Ureter (tissue), 1 donor: Measurements from ENCODE around the gene PGAP1. TPM values are rescaled to one million over a fixed set of nuclear protein-coding genes. Genes with fewer than 3 reads are reported as not detected.
"Not testable (repeated sequence)": the region's sequence is repeated elsewhere in the genome, so short reads cannot be mapped to it uniquely, and the experiment has no call there.

Source experiments
- DNase-seq: peaks from one replicate; pipeline ENCODE4 v3.0.0-alpha.2; 2020; ENCODE audit warnings: low spot score
- total RNA-seq: library from RNA; stranded (reverse); gene quantifications from one replicate; pipeline ENCODE4 v1.2.4, GENCODE V29; 2023
- donor health status: DM: yes; HTN: yes; CAD: no.

The PGAP1 gene
- total RNA-seq, 1 donor from 2014 or later: 40.3 TPM

DNA sequence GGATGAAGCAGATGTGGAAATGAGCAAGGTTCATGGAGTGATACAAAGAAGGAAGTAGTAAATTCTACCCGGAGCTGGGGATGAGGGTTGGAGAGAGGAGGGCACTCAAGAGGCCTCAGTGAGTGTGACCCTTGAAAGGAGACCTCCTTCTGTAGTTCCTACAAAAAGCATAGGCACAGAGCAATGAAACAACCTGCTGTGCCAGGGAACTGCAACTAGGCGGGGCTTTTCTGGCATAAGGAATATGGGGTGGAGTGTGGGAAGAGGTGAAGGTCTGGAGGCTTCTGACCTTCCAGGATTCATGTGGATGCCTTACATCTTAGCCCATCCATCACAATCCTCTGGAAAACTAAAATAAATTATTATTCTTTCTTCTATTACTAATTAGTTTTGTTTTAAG is 25.5 kb upstream of the PGAP1 start:
- no peak for DNase-seq

DNA sequence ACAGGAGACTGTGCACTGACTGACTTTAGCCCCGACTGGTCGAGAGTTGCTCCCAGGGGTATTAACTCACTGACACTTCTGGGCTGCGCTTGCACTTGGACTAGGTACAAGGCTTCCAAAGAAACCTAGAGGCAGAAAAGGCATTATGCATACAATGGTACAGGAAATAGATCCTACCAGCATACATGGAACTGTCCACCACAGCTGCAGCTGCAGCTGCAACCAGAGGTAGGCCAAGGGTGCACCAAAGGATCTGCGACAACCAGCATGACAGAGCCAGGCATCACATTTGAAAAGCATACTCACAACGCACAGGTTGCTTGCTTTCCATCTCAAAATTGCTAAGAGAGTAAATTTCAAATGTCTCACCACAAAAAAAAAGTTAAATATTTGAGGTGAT is 22.6 kb upstream of the PGAP1 start:
- no peak for DNase-seq

DNA sequence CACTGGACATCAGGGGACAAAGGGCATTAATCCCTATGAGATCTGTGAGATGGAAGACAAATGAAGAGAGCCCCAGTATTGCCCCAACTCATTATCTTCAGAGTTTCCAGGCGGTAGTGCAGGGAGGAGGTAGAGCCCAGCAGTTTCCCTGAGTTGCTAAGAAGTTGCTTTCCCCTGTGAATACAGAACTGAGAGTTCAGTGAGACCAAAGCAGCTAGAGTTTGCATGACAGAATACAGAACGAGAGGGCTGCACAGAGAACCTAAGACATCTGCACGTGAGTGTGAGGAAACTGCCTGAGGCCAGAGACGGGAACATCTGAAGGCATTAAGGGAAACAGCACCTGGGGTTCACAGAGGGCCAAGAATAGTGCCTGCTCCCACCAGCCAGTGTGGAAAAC is 18.1 kb upstream of the PGAP1 start:
- DNase-seq: no peak

DNA sequence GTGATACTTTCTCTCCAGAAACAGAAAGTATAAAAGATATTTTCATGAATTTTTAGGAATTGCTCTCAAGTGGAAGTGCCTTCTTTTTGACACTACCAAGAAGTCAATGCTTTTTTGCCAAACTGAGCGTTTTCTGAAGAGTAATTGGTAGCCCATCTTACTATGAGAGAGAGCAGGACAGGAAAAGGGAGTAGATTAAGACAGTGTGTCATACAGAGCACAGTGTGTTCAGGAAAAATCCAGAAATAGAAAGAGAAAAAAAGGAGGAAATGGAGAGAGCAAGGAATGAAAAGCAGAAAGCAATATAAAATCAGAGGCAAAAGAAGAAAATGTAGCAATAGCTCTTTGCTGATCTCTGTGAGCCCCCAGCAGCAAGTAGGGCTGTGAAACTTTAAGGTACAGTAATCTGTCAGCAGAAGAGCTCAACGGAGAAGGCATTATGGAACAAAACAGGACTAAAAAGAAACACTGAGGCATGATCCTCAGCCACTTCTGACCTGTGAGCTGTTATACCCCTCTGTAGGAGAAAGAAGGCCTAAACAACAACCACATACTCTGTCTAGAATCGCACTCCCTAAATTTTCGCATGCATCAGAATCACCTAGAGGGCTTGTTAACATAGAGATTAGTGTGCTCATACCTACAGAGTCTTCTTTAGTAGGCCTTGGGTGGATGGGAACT is 15.0 kb upstream of the PGAP1 start:
- DNase-seq: no peak

DNA sequence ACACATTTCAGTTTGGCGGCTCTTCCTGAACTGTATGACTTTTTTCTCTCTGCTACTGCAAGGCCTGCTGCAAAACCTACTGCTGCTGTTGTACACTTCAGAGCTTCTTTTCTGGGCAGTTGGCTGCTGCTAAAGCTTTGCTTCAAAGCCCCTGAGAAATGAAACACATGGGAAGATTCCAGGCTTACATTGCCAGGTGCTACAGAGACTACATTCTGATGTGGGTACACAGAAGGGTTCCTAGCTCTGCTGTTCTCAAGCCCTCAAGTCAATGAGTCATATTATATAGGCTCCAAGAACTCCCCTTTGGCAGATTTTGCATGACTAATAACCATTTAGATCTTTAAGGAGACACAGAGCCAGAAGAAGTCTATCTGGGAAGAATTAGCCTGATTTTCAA is 12.9 kb upstream of the PGAP1 start:
- DNase-seq: no peak

DNA sequence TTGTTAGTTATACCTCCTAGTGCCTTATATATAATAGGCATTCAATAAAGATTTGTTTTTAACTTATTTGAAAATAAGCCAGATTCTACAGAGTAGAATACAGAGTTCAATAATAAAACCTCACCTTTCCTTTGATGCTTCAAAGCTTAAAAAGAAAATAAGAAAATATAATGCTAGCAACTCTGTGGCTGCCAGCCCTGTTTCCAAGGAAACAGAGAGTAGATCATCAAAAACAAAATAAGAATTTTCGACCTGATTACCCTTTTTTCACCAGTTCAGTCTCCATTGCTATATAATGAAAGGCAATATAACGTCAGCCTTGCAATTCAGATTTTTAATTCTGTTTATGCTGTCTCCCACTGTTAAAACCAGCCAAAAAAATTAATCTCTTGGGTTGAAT is 8.9 kb upstream of the PGAP1 start:
- DNase-seq: no peak

DNA sequence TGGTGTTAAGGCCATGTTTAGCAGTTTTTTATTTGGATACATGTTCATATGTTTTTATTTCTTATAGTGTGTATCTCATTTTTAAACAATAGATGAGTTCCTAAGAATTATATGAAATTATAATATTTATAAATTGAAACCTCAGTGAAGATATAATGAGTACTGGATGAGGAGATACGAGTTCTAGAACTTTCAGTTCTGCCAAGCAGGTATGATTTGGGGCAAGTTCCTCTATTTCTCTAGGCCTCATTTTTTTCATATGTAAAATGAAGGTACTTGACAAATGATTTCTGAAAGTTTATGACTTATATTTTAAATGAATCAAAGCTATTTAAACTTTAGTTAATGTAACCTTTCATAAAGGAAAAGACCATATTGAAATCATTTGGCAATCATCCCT is 8.2 kb upstream of the PGAP1 start:
- no peak for DNase-seq

DNA sequence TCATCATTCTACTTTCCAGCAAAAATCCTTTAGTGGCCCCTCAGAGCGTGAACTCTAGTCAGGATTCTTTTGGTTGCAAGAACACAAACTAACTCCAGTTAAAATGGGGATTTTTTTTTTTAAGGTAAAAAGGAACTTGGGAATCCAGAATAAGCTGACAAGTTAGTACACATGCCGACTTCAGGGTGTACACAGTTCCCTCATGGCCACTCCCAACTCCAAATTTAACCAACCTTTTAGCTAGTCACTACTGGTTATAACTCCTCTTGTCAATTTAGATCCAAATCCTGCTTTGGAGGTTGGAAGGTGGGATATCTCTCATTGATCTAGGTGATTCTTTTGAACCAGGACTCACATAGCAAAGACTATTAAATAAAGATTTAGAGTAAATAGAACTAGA is 5.0 kb upstream of the PGAP1 start:
- DNase-seq: no peak

DNA sequence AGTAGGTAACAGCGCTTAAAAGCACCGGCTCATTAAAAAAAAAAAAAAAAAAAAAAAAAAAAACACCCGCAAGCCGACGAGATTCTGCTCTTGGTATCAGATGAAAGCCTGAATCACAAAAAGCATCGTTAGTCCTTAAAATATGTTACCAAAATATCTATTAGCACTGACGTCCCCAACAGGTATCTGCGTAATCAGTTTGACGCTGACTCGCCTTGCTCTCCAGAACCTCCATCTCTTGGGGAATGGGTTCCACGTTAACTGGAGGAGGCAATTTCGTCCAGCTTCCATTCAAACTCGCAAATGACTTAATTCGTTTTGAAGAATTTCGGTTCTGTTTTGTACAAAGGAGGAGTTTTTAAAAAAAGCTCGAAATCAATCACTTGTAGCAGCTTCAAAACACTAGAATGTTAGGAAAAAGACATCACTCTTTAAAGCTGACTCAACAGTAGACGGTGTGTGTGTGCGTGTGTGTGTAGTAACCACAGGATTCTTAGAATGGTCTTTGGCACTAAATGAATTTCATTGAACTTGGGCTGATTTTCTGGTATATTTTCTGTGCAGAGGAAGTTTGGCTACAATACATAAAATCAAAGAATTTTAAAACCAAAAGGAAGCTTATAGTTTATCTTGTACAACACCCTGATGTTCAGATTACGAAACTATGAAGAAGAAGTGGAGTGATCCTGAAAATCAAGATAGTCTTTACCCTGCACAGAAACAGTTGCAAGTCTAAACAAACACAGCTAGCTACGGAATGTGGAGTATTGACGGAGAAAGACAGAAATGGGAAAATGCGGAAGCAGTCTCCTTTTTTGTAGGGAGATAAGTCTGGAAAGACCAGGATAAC is 1.1 kb upstream of the PGAP1 start:
- DNase-seq: no peak

DNA sequence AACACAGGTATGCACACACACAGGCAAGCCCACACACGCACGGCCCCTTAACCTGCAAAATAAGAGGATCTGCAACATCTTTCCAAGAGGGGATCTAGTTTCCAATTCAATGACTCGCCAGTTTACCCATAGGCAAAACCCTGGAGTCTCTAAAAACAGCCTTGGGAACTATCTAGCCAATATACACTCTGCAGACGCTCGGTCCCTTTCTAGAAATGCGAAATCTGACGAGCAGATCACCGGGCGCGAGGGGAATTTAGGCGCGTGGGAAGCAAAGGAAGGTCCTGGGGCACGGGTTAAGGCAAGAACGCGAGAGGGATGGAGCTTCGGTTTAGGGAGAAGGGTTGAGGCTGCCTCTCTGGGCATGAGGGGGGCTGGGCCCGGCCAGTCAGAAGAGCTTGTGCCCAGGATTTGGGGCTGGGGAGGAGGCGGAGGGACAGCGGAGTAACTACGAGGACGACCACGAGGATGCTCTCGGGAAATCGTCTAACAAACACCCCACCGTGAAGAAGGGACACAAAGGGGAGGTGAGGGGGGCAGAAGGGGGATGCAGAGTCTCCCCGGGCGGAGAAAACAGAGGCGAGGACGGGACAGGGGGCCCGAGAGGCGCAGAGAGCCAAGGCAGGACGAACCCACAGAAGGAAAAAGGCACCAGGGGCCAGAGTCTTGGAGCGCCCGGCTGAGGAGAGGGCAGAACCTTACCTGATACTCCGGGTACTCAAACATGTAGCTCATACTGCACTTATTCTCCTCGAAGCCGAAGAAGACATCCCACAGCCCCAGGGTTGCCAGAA is 542 bp downstream of the PGAP1 start:
- DNase-seq: peak; percentile 48

DNA sequence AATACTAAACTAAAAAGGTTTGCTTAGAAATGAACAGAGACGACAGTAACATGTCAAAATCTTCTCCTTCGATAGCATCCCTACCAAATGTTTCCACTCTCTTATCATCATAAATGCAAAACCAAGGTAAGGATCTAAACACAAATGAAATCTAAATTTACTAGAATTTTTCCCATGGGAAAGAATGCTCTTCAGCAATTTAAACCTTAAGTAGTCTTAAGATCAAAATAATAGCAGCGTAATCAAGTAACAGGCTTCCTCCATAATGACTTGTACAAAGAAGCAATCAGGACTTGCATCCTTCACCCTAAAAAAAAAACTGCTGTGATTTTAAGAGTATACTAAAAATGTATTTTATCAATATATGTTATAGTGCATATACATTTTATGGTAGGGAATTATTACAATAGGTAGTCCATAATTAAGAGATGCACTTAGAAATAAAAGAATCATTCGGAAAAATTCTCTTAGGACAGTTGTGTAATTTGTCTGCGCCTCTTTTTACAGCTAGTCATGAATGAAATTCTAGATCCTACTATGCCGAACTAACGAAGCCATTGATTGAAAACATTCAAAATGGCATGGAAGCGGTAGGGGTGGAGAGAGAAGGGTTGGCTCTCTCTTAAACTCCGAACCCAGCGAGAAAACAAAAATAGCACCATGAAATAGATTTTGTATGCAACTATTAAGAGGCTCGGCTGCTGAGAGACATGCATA is 1.3 kb downstream of the PGAP1 start:
- DNase-seq: no peak

DNA sequence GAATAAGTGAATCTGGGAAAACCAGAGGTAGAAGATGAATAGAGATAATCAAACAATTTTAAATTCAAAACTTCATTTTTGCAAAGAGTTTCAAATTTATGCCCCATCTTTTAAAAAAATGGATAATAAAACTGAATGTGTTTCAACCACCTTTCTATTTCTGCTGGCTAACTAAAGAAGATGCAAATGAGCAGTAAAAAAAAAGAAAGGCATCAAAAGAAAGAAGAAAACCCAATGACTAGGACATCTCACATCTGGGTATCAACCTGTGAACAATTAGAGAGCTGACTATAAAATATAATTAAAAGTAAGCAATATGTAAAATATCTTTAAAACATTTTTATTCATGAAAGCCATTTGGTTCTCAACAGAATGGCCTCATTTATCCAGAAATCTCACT is 2.5 kb downstream of the PGAP1 start:
- DNase-seq: no peak

DNA sequence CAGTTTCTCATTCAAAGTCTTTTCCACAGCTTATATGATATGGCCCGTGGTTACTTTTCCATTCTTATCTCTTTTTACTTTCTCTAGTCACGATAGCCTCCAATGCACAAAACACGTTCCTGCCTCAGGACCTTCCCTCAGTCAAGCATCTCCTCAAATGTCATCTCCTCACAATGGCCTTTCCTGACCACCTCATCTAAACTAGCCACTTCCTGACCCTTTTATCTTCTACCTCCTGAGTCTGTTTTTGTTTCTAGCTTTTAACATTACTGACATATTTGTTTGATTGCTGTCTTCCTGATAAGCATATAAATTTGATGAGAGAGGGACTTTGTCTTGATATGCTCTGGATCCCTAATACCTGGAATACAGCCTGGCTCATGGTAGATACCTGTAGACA is 7.6 kb downstream of the PGAP1 start:
- no peak for DNase-seq

DNA sequence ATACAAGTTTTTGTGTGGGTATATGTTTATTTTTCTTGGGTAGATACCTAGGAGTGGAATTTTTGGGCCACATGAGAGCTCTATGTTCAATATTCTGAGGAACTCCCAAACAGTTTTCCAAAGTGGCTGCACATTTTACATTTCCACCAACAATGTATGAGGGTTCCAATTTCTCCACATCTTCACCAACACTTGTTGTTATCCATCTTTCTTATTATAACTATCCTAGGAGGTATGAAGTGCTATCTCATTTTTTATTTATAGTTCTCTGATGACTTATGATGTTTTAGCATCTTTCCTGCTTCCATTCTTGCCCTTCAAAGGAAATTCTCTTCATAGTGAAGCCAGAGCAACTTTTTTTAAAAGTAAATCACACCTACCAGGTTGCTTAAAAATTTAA is 8.7 kb downstream of the PGAP1 start:
- no peak for DNase-seq

DNA sequence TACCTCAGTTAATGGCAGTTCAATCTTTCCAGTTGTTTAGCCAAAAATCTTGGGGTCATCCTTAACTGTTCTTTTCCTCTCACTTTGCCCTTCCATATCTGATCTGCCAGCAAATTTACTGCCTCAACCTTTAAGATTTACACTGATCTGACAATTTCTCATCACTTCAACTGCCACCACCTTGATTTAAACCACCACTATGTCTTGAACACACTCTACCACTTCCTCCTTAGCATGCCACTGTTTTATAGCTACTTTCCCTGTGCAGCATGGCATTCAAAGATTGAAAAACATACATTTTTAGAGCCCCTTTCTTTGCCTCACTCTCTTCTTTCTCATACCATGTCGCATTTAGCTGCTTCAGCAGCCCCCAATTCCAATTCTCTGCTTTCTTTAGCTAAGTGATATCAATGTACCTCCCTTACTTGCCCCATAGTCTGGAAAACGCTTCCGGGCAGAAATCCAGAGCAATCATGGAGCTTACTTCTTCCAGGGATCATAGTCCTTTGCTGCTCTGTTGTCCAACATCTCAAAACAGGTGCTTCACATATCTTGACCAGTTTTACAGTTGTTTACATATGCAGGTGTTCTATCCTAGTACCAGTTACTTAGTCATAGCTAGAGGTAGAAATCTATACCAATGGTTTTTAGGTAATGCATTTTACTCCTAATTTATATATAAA is 10.9 kb downstream of the PGAP1 start:
- DNase-seq: no peak

DNA sequence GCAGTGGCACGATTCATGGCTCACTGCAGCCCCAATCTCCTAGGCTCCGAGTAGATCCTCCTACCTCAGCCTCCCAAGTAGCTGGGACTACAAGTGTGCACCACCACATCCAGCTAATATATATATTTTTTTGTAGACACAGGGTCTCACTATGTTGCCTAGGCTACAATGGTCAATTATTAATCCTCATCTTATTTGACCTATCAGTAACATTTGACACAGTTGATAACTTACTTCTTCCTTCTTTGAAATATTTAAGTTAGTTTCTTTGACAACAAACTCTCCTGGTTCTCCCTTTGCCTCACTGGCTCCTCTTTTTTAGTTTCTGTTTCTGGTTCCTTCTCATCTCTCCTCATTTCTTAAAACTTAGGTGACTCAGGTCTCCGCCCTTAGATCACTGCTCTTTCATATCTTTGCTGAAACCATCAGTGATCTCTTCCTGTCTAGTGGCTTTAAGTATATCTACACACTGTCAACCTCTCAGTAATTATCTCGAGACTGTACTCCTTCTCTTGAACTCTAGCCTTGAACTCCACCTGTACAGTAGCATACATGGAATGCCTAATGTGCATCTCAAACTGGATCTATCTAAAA is 11.5 kb downstream of the PGAP1 start:
- no peak for DNase-seq

DNA sequence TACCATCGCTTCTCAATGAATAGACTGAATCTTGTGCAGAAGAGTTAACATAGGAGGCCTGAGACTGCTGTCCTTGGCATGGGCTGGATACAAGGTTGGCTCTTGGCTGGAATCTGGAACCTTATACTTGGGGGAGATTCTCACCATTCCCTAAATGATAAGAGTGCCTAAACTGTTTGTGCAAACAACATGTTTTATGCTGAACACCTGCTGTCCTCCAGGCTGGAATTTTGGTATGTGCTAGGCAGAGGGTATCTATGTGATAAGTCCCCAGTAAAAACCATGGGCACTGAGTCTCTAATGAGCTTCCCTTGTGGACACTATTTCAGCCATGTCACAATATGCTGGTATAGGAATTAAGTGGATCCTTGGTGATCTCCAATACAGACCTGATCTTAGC is 12.8 kb downstream of the PGAP1 start:
- no peak for DNase-seq

DNA sequence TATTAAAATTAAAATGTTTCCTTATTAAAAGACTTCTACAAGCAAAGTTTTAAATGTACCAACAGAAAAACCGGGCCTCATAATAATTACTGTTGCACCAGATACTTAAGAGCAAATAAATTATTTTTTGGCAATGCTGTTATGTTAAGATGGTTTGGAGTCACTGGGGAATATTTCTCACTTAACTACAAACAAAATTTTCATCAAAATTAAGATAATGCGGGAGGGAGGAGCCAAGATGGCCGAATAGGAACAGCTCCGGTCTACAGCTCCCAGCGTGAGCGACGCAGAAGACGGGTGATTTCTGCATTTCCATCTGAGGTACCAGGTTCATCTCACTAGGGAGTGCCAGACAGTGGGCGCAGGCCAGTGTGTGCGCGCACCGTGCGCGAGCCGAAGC is 21.1 kb downstream of the PGAP1 start:
- not testable (repeated sequence) for DNase-seq

DNA sequence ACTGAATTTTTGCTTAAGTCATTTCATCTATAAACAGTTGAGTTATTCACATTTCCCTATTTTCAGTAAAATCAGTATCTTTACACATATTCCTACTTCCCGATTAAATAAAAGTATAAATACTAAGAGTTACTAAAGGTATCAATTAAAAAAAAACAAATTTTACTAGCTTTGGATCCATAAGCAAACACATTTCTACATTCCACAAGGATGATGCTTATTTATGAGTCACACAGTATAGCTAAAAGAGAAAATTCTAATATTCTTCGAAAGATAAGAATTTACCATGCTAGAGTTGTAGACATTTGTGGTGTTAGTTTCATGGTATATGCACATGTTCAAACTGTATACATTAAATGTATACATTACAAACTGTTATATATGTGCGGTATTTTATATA is 23.7 kb downstream of the PGAP1 start:
- no peak for DNase-seq

DNA sequence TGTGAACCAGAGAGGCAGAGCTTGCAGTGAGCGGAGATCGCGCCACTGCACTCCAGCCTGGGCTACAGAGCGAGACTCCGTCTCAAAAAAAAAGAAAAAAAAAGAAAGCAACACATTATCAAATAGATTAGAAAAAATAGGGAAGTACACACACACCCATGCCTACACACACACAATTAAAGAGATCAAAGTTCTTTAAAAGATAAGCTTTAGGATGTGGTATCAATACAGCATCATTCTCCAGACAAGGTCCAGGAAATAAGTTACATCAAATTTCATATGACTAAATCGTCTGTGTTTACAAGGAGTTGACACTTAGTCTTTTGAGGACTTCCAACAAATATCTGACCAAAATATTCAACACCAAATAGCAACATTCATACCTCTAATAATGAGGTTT is 25.7 kb downstream of the PGAP1 start:
- no peak for DNase-seq

DNA sequence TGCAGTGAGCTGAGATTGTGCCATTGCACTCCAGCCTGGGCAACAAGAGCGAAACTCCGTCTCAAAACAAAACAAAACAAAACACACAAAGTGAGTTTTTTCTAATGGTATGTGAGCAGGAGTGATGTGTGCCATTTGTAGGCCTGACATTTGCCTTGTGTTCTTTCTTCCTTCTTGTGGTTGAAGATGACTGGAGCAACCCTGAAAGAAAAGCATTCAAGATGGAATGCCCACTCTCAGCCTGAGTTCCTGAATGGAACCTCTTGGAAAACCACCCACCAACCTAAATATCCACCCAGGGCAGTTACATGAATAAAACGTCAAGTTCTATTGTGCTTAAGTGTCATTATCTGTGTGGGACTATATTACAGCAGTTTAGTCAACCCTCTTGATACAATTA is 26.5 kb downstream of the PGAP1 start:
- no peak for DNase-seq
